UCSD-AML1 (cell line): Measurements from ENCODE around the gene PDLIM5.

Source experiments
- DNase-seq: peaks from one replicate; lab custom pipeline; 2025; ENCODE audit not compliant: unreplicated experiment; lab: John Stamatoyannopoulos, UW

PDLIM5 gene

GRCh38 chr4:94678896-94679295 lies 227.2 kb downstream of the PDLIM5 start:
- no peak for DNase-seq

DNA sequence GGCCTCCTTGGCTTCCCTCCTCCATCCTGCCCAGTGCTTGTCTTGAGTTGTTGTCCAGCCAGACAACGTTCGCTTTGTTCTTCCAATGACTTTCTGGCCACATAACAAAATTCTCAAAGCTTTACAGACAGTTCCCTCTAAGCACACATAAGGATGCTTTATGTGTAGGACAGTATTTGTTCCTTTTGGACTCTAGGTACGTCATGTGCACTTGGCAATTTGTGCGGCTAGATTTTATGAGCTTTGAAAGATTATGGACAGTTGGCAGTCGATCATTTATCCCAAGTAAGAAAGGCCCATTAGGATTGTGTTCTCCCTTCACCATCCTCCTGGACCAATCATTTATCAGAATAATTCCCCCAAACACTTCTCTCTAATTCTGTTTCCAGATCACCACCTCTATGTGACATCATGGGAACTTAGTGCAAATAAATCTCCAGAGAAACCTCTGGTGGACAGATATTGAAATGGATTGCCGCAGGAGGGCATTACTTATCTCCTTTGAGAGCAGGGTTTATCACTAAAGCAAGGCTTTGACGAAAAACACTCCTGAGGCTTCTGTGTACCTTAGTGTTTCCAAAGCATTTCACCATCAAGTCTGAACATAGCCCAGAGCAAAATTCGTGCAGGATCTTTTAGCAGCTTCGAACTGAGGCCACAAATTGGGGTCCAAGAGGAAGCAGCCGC lies 228.6 kb downstream of the PDLIM5 start:
- DNase-seq, result no peak

DNA sequence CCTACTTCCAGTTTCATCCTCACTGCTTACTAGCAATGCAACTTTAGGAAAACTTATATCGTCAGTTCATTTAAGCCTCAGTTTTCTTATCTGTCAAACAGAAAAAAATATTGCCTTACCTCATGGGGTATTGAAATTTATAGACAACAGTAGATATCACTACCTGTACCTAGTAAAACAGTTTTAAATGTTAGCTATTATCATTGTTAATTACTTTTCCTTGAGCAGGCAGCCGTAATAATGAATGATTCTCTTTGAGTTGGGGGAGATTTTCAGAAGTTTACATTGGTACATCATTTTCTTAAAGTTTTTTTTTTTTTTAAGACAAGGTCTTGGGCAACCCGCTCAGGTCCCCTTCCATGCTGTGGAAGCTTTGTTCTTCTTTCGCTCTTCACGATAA lies 234.3 kb downstream of the PDLIM5 start:
- DNase-seq, result no peak

- DNase-seq, result no peak
Measured at GRCh38 chr4:94689155-94689860, 237.6 kb downstream of the PDLIM5 start.

- no peak for DNase-seq
Measured at GRCh38 chr4:94690851-94691254, 239.1 kb downstream of the PDLIM5 start.

DNA sequence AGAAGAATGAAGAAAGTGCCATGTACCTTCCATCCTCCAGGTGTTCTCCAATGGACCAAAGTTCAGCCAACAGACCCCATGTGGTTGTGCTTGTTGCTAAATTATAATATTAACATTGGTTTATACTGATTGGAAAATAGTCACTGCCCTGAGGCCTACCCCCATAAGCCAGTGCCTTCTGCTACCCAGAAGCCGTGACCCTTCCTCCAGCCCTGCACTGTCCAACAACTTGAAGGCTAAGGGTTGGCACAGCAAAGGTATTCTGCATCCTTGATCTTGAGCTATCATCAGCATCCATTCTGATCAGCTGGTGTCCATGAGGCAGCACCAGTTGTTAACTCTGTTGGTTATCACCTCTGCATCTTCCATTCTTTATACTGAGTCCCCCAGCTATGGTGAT lies 239.8 kb downstream of the PDLIM5 start:
- DNase-seq, result no peak

DNA sequence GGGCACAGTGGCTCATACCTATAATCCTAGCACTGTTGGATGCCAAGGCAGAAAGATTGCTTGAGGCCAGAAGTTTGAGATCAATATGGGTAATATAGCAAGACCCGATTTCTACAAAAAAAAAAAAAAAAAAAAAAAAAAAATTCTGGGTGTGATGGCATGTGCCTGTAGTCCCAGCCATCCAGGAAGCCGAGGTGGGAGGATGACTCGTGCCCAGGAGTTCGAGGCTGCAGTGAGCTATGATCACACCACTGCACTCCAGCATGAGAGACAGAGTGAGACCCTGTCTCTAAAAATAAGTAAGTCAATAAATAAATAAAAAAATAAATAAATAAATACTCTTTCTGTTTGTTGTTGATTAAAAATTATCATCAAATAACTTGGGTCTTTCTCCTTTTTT lies 243.6 kb downstream of the PDLIM5 start:
- DNase-seq, result no peak

- DNase-seq, result no peak
Measured at GRCh38 chr4:94698187-94698586, 246.4 kb downstream of the PDLIM5 start.

GRCh38 chr4:94700298-94700697 lies 248.6 kb downstream of the PDLIM5 start:
- DNase-seq, result no peak

DNA sequence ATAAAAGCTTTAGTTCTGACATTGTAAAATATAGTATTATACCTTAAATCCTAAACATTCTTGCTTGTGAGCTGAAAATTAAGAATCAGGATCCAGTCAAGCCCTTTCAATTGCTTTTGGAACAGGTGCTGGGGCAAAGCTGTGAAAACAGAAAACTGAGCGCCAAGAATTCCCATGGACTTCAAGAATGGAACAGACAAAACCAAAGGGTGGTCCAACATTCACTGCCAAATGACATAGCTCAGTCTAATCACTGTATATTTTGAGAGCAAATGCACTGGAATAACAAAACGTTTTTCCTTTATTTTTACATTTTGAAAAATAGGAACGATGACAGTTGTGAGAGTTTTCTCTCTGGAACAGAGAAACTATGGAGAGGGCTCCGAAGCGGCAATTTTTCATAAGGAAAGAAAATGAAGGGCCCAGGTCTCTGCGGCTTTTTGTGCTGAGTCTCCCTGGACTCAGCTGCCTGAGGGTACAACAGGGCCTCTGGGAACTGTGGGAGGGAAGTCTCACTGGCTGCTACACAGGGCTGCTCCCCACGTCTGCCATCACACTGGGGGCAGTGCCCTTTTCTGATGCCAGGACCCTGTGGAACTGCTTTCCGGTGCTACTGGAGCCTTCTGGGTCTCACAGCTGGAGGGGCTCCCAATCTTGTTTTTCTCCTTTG lies 250.0 kb downstream of the PDLIM5 start:
- no peak for DNase-seq

- DNase-seq, result no peak
Measured at GRCh38 chr4:94711635-94712034, 259.9 kb downstream of the PDLIM5 start.

GRCh38 chr4:94714365-94715160 lies 262.8 kb downstream of the PDLIM5 start:
- DNase-seq, result no peak

- no peak for DNase-seq
Measured at GRCh38 chr4:94715726-94716125, 264.0 kb downstream of the PDLIM5 start.
